ENCODE data around the gene ERC1. TPM values are rescaled to one million over a fixed set of nuclear protein-coding genes. Genes with fewer than 3 reads are reported as not detected.
"Not testable (repeated sequence)": the region's sequence is repeated elsewhere in the genome, so short reads cannot be mapped to it uniquely, and the experiment has no call there.

The ERC1 gene
- total and polyA plus RNA-seq, 2 of the 4 experiments (the other 2 are of a cell fraction) = 11.6 to 25.6 TPM

DNA sequence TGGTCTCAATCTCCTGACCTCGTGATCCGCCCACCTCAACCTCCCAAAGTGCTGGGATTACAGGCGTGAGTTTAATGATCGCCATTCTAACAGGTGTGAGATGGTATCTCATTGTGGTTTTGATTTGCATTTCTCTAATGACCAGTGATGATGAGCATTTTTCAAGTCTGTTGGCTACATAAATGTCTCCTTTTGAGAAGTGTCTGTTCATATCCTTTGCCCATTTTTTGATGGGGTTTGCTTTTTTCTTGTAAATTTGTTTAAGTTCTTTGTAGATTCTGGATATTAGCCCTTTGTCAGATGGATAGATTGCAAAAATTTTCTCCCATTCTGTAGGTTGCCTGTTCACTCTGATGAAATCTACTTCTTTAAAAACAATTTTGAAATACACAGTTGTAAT is 264.8 kb downstream of the ERC1 start:
- H3K23ac ChIP-seq (ENCODE audit: low read depth, low read length); ATAC-seq (ENCODE audit: low read depth); BruUV-seq (replicated peaks); H2AK5ac ChIP-seq (ENCODE audit: low read depth, low read length); H2AFZ ChIP-seq (replicated peaks; ENCODE audit: low read length, poor library complexity); H4K5ac ChIP-seq (ENCODE audit: low read depth, low read length); H4K8ac ChIP-seq (ENCODE audit: low read depth in 2 of 2, low read length in 2 of 2); H3K27me3 ChIP-seq (ENCODE audit: control insufficient read depth, insufficient read depth, low read length); H2BK20ac ChIP-seq (ENCODE audit: low read depth, low read length); dilution Hi-C loops (cut with HindIII; ENCODE audit: low sequenced_read_pairs, unreplicated experiment); H2BK5ac ChIP-seq (ENCODE audit: low read depth, low read length, poor library complexity, severe bottlenecking); H3K4me3 ChIP-seq (ENCODE audit: insufficient read depth, low read depth, low read length); CTCF ChIA-PET; H2AK9ac ChIP-seq (replicated peaks; ENCODE audit: low read depth, low read length, poor library complexity); H3K9ac ChIP-seq (ENCODE audit: low read depth, low read length); H2BK120ac ChIP-seq (ENCODE audit: low read depth, low read length); intact Hi-C loops (cut with micrococcal nuclease); H3K36me3 ChIP-seq (ENCODE audit: control insufficient read depth, insufficient read depth, low read length); H3K4ac ChIP-seq (ENCODE audit: low read depth, low read length); H4K91ac ChIP-seq (ENCODE audit: insufficient read depth, low read depth, low read length); H3K9me3 ChIP-seq (ENCODE audit: control insufficient read depth, insufficient read depth, low read length); H4K20me1 ChIP-seq (ENCODE audit: insufficient read depth, low read length); H3K56ac ChIP-seq (ENCODE audit: extremely low read depth, insufficient read depth, low read length); DNase-seq; in situ Hi-C loops (cut with MboI; ENCODE audit: low sequenced_read_pairs); H3K18ac ChIP-seq (ENCODE audit: low read depth, low read length); H3K9me1 ChIP-seq (ENCODE audit: insufficient read depth, low read length); POLR2A ChIA-PET (ENCODE audit: unreplicated experiment); H2BK15ac ChIP-seq (ENCODE audit: low read depth, low read length); H3K27ac ChIP-seq (ENCODE audit: insufficient read depth, low read length); H3K4me2 ChIP-seq (ENCODE audit: low read depth, low read length); H3K4me1 ChIP-seq (ENCODE audit: control insufficient read depth, insufficient read depth, low read length); H3K14ac ChIP-seq (replicated peaks; ENCODE audit: low read depth, low read length); H3K79me1 ChIP-seq (ENCODE audit: low read depth in 1 of 2, low read length in 2 of 2): not testable (repeated sequence)
- WGBS, 2 experiments (ENCODE audit: extremely low coverage in 2 of 2, insufficient read length in 1 of 2) = no CpG with 5 or more reads among the region's 4 CpGs
